OCI-LY1 (cell line): ENCODE measurements around the gene SLC4A8.

Experiments used
- H2AFZ ChIP-seq: fragments of 200-600 bp; sonication (generic), shearing (Covaris generic); 2 replicates; pipeline ENCODE4 v1.6.0; 2014; ENCODE audit warnings: antibody characterized with exemption, mild to moderate bottlenecking, low read length
- H3F3A ChIP-seq: fragments of 200-600 bp; sonication (generic), shearing (Covaris generic); 2 replicates; pipeline ENCODE4 v1.6.0; 2014; ENCODE audit warnings: mild to moderate bottlenecking, antibody characterized with exemption, low read length, moderate library complexity; ENCODE audit not compliant: insufficient read depth
- H3K27ac ChIP-seq: fragments of 200-600 bp; sonication (generic); 2 replicates; pipeline ENCODE4 v1.5.1; 2014; ENCODE audit warnings: low read length, mixed run types, mild to moderate bottlenecking, low read depth; ENCODE audit not compliant: poor library complexity, severe bottlenecking
- H3K27me3 ChIP-seq: fragments of 200-600 bp; sonication (generic); 2 replicates; pipeline ENCODE4 v1.6.0; 2014; ENCODE audit warnings: antibody characterized with exemption, mild to moderate bottlenecking, low read length, moderate library complexity; ENCODE audit not compliant: insufficient read depth
- H3K36me3 ChIP-seq: fragments of 200-600 bp; sonication (generic); 2 replicates; pipeline ENCODE4 v1.6.1; 2014; ENCODE audit warnings: mild to moderate bottlenecking, antibody characterized with exemption, low read length, moderate library complexity, mixed read lengths; ENCODE audit not compliant: insufficient read depth
- H3K4me1 ChIP-seq: fragments of 200-600 bp; sonication (generic); 2 replicates; pipeline ENCODE4 v1.5.1; 2014; ENCODE audit warnings: mild to moderate bottlenecking, low read length, moderate library complexity; ENCODE audit not compliant: insufficient read depth, severe bottlenecking
- H3K4me2 ChIP-seq: fragments of 200-600 bp; sonication (generic), shearing (Covaris generic); 2 replicates; pipeline ENCODE4 v1.6.1; 2014; ENCODE audit warnings: low read length
- H3K4me3 ChIP-seq: fragments of 200-600 bp; sonication (generic); 2 replicates; pipeline ENCODE4 v1.5.1; 2014; ENCODE audit warnings: low read length, low read depth, mild to moderate bottlenecking, mixed read lengths; ENCODE audit not compliant: poor library complexity, severe bottlenecking
- H3K79me2 ChIP-seq: fragments of 200-600 bp; shearing (Covaris generic); 2 replicates; pipeline ENCODE4 v1.6.1; 2016; ENCODE audit warnings: mixed run types, low read length, mixed read lengths; ENCODE audit not compliant: insufficient read depth
- H3K9ac ChIP-seq: fragments of 200-600 bp; sonication (generic), shearing (Covaris generic); 2 replicates; pipeline ENCODE4 v1.6.1; 2014; ENCODE audit warnings: mild to moderate bottlenecking, low read length, mixed read lengths
- H3K9me2 ChIP-seq: fragments of 200-600 bp; sonication (generic), shearing (Covaris generic); 2 replicates; pipeline ENCODE4 v1.6.1; 2014; ENCODE audit warnings: low read depth, mild to moderate bottlenecking, low read length, mixed read lengths
- H3K9me3 ChIP-seq: fragments of 200-600 bp; shearing (Covaris generic); 2 replicates; pipeline ENCODE4 v1.6.1; 2014; ENCODE audit warnings: low read length, mixed read lengths
- H4K20me1 ChIP-seq: fragments of 200-600 bp; sonication (generic), shearing (Covaris generic); 2 replicates; pipeline ENCODE4 v1.6.0; 2016; ENCODE audit warnings: mild to moderate bottlenecking, low read length; ENCODE audit not compliant: insufficient read depth
- CTCF ChIP-seq: fragments of 200-600 bp; sonication (generic), shearing (Covaris generic); IDR thresholded peaks from 2 replicates; pipeline ENCODE4 v1.5.1; 2017; ENCODE audit warnings: mild to moderate bottlenecking, antibody characterized with exemption, low read length, moderate library complexity, mixed read lengths
- EZH2 ChIP-seq: fragments of 200-600 bp; sonication (generic), shearing (Covaris generic); IDR thresholded peaks from 2 replicates; pipeline ENCODE4 v1.8.0; 2017; ENCODE audit warnings: borderline replicate concordance, mixed run types, mild to moderate bottlenecking, antibody characterized with exemption, low read length, moderate library complexity, mixed read lengths

SLC4A8 gene

GRCh38 chr12:51397670-51398069 lies 27.0 kb upstream of the SLC4A8 start:
- TF ChIP-seq CTCF (no peak), EZH2 (no peak)
- Histone ChIP-seq H3K9ac (no peak overlapping the region), H3K4me3 (no peak overlapping the region), H2AFZ (no peak overlapping the region), H3K79me2 (no peaks in the 10 kb centered on the region), H3K4me2 (no peak overlapping the region), H3F3A (no peaks in the 10 kb centered on the region), H4K20me1 (no peaks in the 10 kb centered on the region), H3K4me1 (peaks cover 3% of the 10 kb centered on the region), H3K9me2 (no peaks in the 10 kb centered on the region), H3K27me3 (peaks cover 4% of the 10 kb centered on the region; the same call in 1 of the 2 replicates), H3K9me3 (no peaks in the 10 kb centered on the region), H3K27ac (no peak overlapping the region), H3K36me3 (no peaks in the 10 kb centered on the region)

GRCh38 chr12:51399891-51400290 lies 24.7 kb upstream of the SLC4A8 start:
- Histone ChIP-seq H3K79me2 (no peaks in the 10 kb centered on the region), H3K4me1 (no peaks in the 10 kb centered on the region), H3K27ac (no peak overlapping the region), H3F3A (no peaks in the 10 kb centered on the region), H4K20me1 (no peaks in the 10 kb centered on the region), H3K36me3 (no peaks in the 10 kb centered on the region), H3K9me3 (no peaks in the 10 kb centered on the region), H3K9ac (no peak overlapping the region), H2AFZ (no peak overlapping the region), H3K4me2 (no peak overlapping the region), H3K4me3 (no peak overlapping the region), H3K27me3 (peaks cover 4% of the 10 kb centered on the region; the same call in 1 of the 2 replicates), H3K9me2 (no peaks in the 10 kb centered on the region)
- TF ChIP-seq CTCF = no peak
- TF ChIP-seq EZH2 = no peak

- H3K9me3 ChIP-seq = no peaks in the 10 kb centered on the region
- H3K79me2 ChIP-seq = no peaks in the 10 kb centered on the region
- H3K9ac ChIP-seq = no peak overlapping the region
- H3K4me1 ChIP-seq = no peaks in the 10 kb centered on the region
- H2AFZ ChIP-seq = no peak overlapping the region
- no peaks in the 10 kb centered on the region; the same call in 1 of the 2 replicates for H3K27me3 ChIP-seq
- no peaks in the 10 kb centered on the region for H3K36me3 ChIP-seq
- H4K20me1 ChIP-seq = no peaks in the 10 kb centered on the region
- no peak overlapping the region for H3K4me3 ChIP-seq
- H3F3A ChIP-seq = no peaks in the 10 kb centered on the region
- no peaks in the 10 kb centered on the region for H3K9me2 ChIP-seq
- TF ChIP-seq CTCF = no peak
- no peak for TF ChIP-seq EZH2
- H3K27ac ChIP-seq = no peak overlapping the region
- no peak overlapping the region for H3K4me2 ChIP-seq
Observed at GRCh38 chr12:51401020-51401419, 23.6 kb upstream of the SLC4A8 start.
